MM.1S (cell line): ENCODE results near the gene ST6GAL1.

Experiments
- DNase-seq: peaks from one replicate; pipeline ENCODE4 v3.0.0-alpha.2; 2015
- H2AFZ ChIP-seq: fragments of 300-600 bp; sonication (generic); 2 replicates; pipeline ENCODE4 v1.6.0; 2016; ENCODE audit warnings: antibody characterized with exemption, low read length
- H3F3A ChIP-seq: fragments of 300-600 bp; sonication (generic); 2 replicates; pipeline ENCODE4 v1.6.1; 2016; ENCODE audit warnings: mild to moderate bottlenecking, antibody characterized with exemption, low read length, moderate library complexity, mixed read lengths; ENCODE audit not compliant: insufficient read depth
- H3K27ac ChIP-seq: fragments of 300-600 bp; sonication (generic); 2 replicates; pipeline ENCODE4 v1.5.1; 2016; ENCODE audit warnings: mild to moderate bottlenecking, low read length
- H3K27me3 ChIP-seq: fragments of 300-600 bp; sonication (generic); replicated peaks from 2 replicates; pipeline ENCODE4 v1.6.0; 2016; ENCODE audit warnings: low read length; ENCODE audit not compliant: insufficient read depth
- H3K36me3 ChIP-seq: fragments of 300-600 bp; sonication (generic); replicated peaks from 2 replicates; pipeline ENCODE4 v1.6.1; 2016; ENCODE audit warnings: mild to moderate bottlenecking, low read length, mixed read lengths; ENCODE audit not compliant: insufficient read depth
- H3K4me1 ChIP-seq: fragments of 300-600 bp; sonication (generic); 2 replicates; pipeline ENCODE4 v1.6.1; 2016; ENCODE audit warnings: low read length, mixed read lengths
- H3K4me2 ChIP-seq: fragments of 300-600 bp; sonication (generic); 2 replicates; pipeline ENCODE4 v1.6.0; 2016; ENCODE audit warnings: low read depth, low read length
- H3K4me3 ChIP-seq: fragments of 300-600 bp; sonication (generic); 2 replicates; pipeline ENCODE4 v1.5.1; 2016; ENCODE audit warnings: low read length, mixed read lengths
- H3K79me2 ChIP-seq: fragments of 300-600 bp; sonication (generic); 2 replicates; pipeline ENCODE4 v1.6.1; 2016; ENCODE audit warnings: mixed run types, low read length, mixed read lengths
- H3K9ac ChIP-seq: fragments of 300-600 bp; sonication (generic); 2 replicates; pipeline ENCODE4 v1.6.1; 2016; ENCODE audit warnings: low read length, mixed read lengths
- H3K9me2 ChIP-seq: fragments of 300-600 bp; sonication (generic); replicated peaks from 2 replicates; pipeline ENCODE4 v1.6.1; 2016; ENCODE audit warnings: mild to moderate bottlenecking, low read length, mixed read lengths; ENCODE audit not compliant: insufficient read depth
- H3K9me3 ChIP-seq: fragments of 300-600 bp; sonication (generic); replicated peaks from 2 replicates; pipeline ENCODE4 v1.6.1; 2016; ENCODE audit warnings: mild to moderate bottlenecking, low read length, mixed read lengths; ENCODE audit not compliant: insufficient read depth
- H4K20me1 ChIP-seq: fragments of 300-600 bp; sonication (generic); 2 replicates; pipeline ENCODE4 v1.6.1; 2016; ENCODE audit warnings: mild to moderate bottlenecking, low read length, moderate library complexity, mixed read lengths; ENCODE audit not compliant: insufficient read depth
- CTCF ChIP-seq: fragments of 300-600 bp; sonication (generic); IDR thresholded peaks from 2 replicates; pipeline ENCODE4 v1.5.1; 2016; ENCODE audit warnings: antibody characterized with exemption, low read length, mixed read lengths
- EZH2 ChIP-seq: fragments of 300-600 bp; sonication (generic); optimal IDR thresholded peaks from 2 replicates; pipeline ENCODE3; 2017; ENCODE audit warnings: low read depth, mild to moderate bottlenecking, antibody characterized with exemption, low read length, mixed read lengths
- EZH2phosphoT487 ChIP-seq: fragments of 300-600 bp; sonication (generic); IDR thresholded peaks from 2 replicates; pipeline ENCODE4 v1.6.1; 2018; ENCODE audit warnings: antibody characterized with exemption, low read length

The ST6GAL1 gene

DNA sequence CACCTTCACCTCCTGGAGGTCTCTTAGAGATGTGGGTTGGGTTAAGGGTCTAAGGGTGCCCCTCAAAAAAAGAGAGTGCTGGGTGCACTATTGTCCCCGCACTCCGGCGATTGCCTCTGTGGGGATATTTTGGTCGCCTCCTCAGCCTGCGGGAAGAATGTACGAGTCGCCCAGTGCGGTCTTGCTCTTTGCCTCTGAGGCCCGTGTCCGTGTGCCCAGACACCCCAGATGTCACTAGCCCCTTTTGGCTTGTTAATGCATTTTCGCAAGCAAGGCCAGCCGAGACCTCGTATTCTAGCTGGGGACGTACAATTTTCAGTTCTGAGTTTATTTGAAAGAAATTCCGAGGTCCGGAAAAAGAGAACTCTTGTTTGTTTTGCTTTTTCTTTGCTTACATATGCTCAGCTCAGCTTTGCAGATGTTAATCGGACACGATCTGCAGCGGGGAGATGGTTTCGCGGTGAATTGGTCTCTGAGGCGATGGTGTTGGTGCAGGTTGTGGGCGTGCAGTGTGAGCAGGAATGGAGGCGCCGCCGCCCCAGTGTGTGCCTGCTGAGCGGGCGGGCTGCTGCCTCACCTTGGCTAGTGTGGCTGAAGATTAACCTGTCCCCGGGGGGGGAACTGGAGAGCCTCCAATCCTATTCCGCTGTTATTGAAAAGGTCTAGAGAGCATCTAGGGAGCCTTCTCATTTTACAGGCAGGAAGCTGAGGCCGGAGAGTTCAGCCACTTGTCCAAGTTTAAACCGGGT, 1.4 kb downstream of the ST6GAL1 start:
- peak overlapping the region; percentile 61 for H2AFZ ChIP-seq

DNA sequence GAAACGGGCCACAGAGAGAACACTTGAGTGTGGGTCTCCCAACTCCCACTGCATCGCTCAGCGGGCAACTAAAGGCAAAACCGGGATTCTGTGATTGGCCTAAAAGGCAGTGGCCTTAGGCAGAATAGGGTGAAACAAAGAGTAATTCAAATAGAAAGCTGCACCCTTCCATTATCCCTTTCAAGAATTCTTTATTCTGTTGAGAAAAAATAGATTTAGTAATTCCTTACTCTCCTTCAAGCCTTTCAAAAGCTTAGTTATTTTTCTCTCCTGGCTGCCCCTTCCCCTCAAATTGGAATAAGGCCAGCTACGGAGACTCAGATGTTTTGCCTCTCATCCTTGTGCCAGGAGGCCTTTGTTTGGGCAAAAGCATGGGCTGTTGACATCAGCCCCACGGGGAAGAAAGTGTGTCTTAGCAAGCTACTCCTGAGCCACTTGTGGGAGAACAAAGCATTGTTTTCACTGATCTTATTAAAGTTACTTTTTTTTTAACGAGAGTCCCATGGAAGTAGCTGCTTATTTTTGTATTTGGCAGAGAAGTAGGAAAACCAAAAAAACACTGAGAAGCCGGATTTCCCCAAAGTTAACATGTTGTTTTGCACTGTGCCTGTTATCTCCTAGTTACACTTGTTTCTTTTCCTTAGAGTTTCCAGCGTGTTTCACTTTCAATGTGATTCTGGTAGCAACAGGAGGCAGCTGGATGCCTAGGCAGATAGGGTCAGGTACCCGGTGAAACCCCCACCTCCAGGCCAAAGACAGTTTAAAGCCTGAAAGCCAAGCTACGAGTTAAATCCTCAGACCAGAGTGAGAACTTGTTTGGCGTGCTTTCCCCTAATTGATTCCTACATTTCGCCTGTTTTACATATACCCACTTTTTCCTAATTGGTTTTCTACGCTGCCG, 2.2 kb downstream of the ST6GAL1 start:
- H3K4me1 ChIP-seq: peaks cover 8% of the 10 kb centered on the region; the same call in 1 of the 2 replicates
- no peaks in the 10 kb centered on the region for H4K20me1 ChIP-seq

More for the DNA sequence above, 1.4 kb downstream of the ST6GAL1 start:
- peak overlapping the region; percentile 56; the same call in 1 of the 2 replicates for H3K9ac ChIP-seq
- H3K27me3 ChIP-seq: 0 out of 2 replicates have a peak, but pooled peaks cover 7% of the 10 kb centered on the region
- H3K4me1 ChIP-seq: peaks cover 8% of the 10 kb centered on the region; the same call in 1 of the 2 replicates
- no peaks in the 10 kb centered on the region for H3K36me3 ChIP-seq
- H3K4me3 ChIP-seq: peak overlapping the region; percentile 97
- peak overlapping the region; percentile 87 for H3K4me2 ChIP-seq
- TF ChIP-seq CTCF (no peak), EZH2 (no peak), EZH2phosphoT487 (no peak)
- peak overlapping the region; percentile 60 for H3K27ac ChIP-seq
- H3K79me2 ChIP-seq: peaks cover 54% of the 10 kb centered on the region
- peaks cover 13% of the 10 kb centered on the region for H3F3A ChIP-seq
- H3K9me2 ChIP-seq: no peaks in the 10 kb centered on the region
- H4K20me1 ChIP-seq: no peaks in the 10 kb centered on the region
- peak; percentile 66 for DNase-seq
- H3K9me3 ChIP-seq: no peaks in the 10 kb centered on the region

GRCh38 chr3:186933816-186934215, 3.5 kb downstream of the ST6GAL1 start:
- Histone ChIP-seq H3K4me1 (peaks cover 8% of the 10 kb centered on the region; the same call in 1 of the 2 replicates), H3K9me3 (no peaks in the 10 kb centered on the region), H3K4me2 (no peak overlapping the region), H3K36me3 (no peaks in the 10 kb centered on the region), H3K4me3 (no peak overlapping the region), H3K27ac (no peak overlapping the region), H3K9me2 (no peaks in the 10 kb centered on the region), H4K20me1 (no peaks in the 10 kb centered on the region), H3K79me2 (peaks cover 71% of the 10 kb centered on the region), H2AFZ (no peak overlapping the region), H3K27me3 (0 out of 2 replicates have a peak, but pooled peaks cover 7% of the 10 kb centered on the region), H3K9ac (no peak overlapping the region), H3F3A (peaks cover 13% of the 10 kb centered on the region)
- no peak for DNase-seq
- no peak for TF ChIP-seq EZH2phosphoT487
- no peak for TF ChIP-seq EZH2

More for the DNA sequence above, 2.2 kb downstream of the ST6GAL1 start:
- Histone ChIP-seq H3K4me3 (peak overlapping the region; percentile 97), H3F3A (peaks cover 13% of the 10 kb centered on the region), H3K79me2 (peaks cover 60% of the 10 kb centered on the region), H3K27ac (peak overlapping the region; percentile 60; the same call in 1 of the 2 replicates), H3K9me2 (no peaks in the 10 kb centered on the region), H3K9ac (peak overlapping the region; percentile 56; the same call in 1 of the 2 replicates), H2AFZ (peak overlapping the region; percentile 61), H3K36me3 (no peaks in the 10 kb centered on the region), H3K27me3 (0 out of 2 replicates have a peak, but pooled peaks cover 7% of the 10 kb centered on the region), H3K9me3 (no peaks in the 10 kb centered on the region), H3K4me2 (peak overlapping the region; percentile 87)
- no peak for DNase-seq
- no peak for TF ChIP-seq CTCF
- TF ChIP-seq EZH2: no peak
- no peak for TF ChIP-seq EZH2phosphoT487
